Measurements from ENCODE around the gene AOPEP. TPM values are rescaled to one million over a fixed set of nuclear protein-coding genes. Genes with fewer than 3 reads are reported as not detected.
"Not testable (repeated sequence)": the region's sequence is repeated elsewhere in the genome, so short reads cannot be mapped to it uniquely, and the experiment has no call there.

AOPEP gene
- total RNA-seq, 2 donors from 2014 or later = 11.7 to 27.3 TPM

- Mint-ChIP-seq H3K4me3 (no peak overlapping the region), H3K27ac (no peak overlapping the region), H3K9me3 (no peaks in the 10 kb centered on the region), H3K36me3 (no peaks in the 10 kb centered on the region), H3K4me1 (ENCODE audit: low read depth in 2 of 2) (peaks cover 6 to 7% of the 10 kb centered on the region in 2 donors), H3K27me3 (no peaks in the 10 kb centered on the region)
- peak; percentile 78 to 80 for ATAC-seq
- no peak for DNase-seq (ENCODE audit: low spot score)
Measured at GRCh38 chr9:95018099-95018936, 291.8 kb downstream of the AOPEP start.

GRCh38 chr9:95020644-95021043 lies 294.1 kb downstream of the AOPEP start:
- ATAC-seq; H3K27ac Mint-ChIP-seq; H3K4me3 Mint-ChIP-seq; H3K9me3 Mint-ChIP-seq; H3K27me3 Mint-ChIP-seq; H3K36me3 Mint-ChIP-seq; H3K4me1 Mint-ChIP-seq (ENCODE audit: low read depth in 2 of 2); DNase-seq (ENCODE audit: low spot score): not testable (repeated sequence)

- Mint-ChIP-seq H3K4me3 (no peak overlapping the region), H3K27me3 (no peaks in the 10 kb centered on the region), H3K4me1 (ENCODE audit: low read depth in 2 of 2) (peaks cover 6 to 7% of the 10 kb centered on the region in 2 donors), H3K27ac (no peak overlapping the region), H3K36me3 (no peaks in the 10 kb centered on the region), H3K9me3 (no peaks in the 10 kb centered on the region)
- no peak for DNase-seq (ENCODE audit: low spot score)
- ATAC-seq = no peak
Measured at GRCh38 chr9:95021166-95021886, 294.8 kb downstream of the AOPEP start.

GRCh38 chr9:95022657-95023056 lies 296.2 kb downstream of the AOPEP start:
- H3K36me3 Mint-ChIP-seq = no peaks in the 10 kb centered on the region
- no peak overlapping the region for H3K27ac Mint-ChIP-seq
- H3K9me3 Mint-ChIP-seq = no peaks in the 10 kb centered on the region
- peaks cover 6 to 7% of the 10 kb centered on the region in 2 donors for H3K4me1 Mint-ChIP-seq (ENCODE audit: low read depth in 2 of 2)
- no peak for ATAC-seq
- H3K27me3 Mint-ChIP-seq = no peaks in the 10 kb centered on the region
- no peak for DNase-seq (ENCODE audit: low spot score)
- H3K4me3 Mint-ChIP-seq = no peak overlapping the region

- no peaks in the 10 kb centered on the region for H3K36me3 Mint-ChIP-seq
- no peaks in the 10 kb centered on the region for H3K9me3 Mint-ChIP-seq
- ATAC-seq = no peak
- no peaks in the 10 kb centered on the region for H3K27me3 Mint-ChIP-seq
- no peak for DNase-seq (ENCODE audit: low spot score)
- no peak overlapping the region for H3K27ac Mint-ChIP-seq
- no peak overlapping the region for H3K4me3 Mint-ChIP-seq
- peaks cover 3% of the 10 kb centered on the region in 2 donors for H3K4me1 Mint-ChIP-seq (ENCODE audit: low read depth in 2 of 2)
Measured at GRCh38 chr9:95023217-95024003, 296.9 kb downstream of the AOPEP start.

GRCh38 chr9:95024097-95024671 lies 297.7 kb downstream of the AOPEP start:
- Mint-ChIP-seq H3K9me3 (no peaks in the 10 kb centered on the region), H3K4me1 (ENCODE audit: low read depth in 2 of 2) (no peaks in the 10 kb centered on the region), H3K27ac (no peak overlapping the region), H3K27me3 (no peaks in the 10 kb centered on the region), H3K36me3 (no peaks in the 10 kb centered on the region), H3K4me3 (no peak overlapping the region)
- DNase-seq (ENCODE audit: low spot score) (no peak), ATAC-seq (no peak)

GRCh38 chr9:95025213-95026147 lies 299.0 kb downstream of the AOPEP start:
- no peaks in the 10 kb centered on the region for H3K27me3 Mint-ChIP-seq
- H3K36me3 Mint-ChIP-seq = no peaks in the 10 kb centered on the region
- ATAC-seq = no peak
- no peaks in the 10 kb centered on the region for H3K4me1 Mint-ChIP-seq (ENCODE audit: low read depth in 2 of 2)
- H3K4me3 Mint-ChIP-seq = no peak overlapping the region
- DNase-seq (ENCODE audit: low spot score) = no peak
- no peak overlapping the region for H3K27ac Mint-ChIP-seq
- no peaks in the 10 kb centered on the region for H3K9me3 Mint-ChIP-seq

GRCh38 chr9:95026148-95026524 lies 299.6 kb downstream of the AOPEP start:
- H3K27me3 Mint-ChIP-seq = no peaks in the 10 kb centered on the region
- no peak for ATAC-seq
- no peaks in the 10 kb centered on the region for H3K36me3 Mint-ChIP-seq
- H3K4me3 Mint-ChIP-seq = no peak overlapping the region
- H3K27ac Mint-ChIP-seq = no peak overlapping the region
- no peaks in the 10 kb centered on the region for H3K4me1 Mint-ChIP-seq (ENCODE audit: low read depth in 2 of 2)
- no peaks in the 10 kb centered on the region for H3K9me3 Mint-ChIP-seq
- no peak for DNase-seq (ENCODE audit: low spot score)

- DNase-seq (ENCODE audit: low spot score) (no peak), ATAC-seq (no peak)
- Mint-ChIP-seq H3K27ac (no peak overlapping the region), H3K4me3 (no peak overlapping the region), H3K27me3 (no peaks in the 10 kb centered on the region), H3K4me1 (ENCODE audit: low read depth in 2 of 2) (no peaks in the 10 kb centered on the region), H3K9me3 (no peaks in the 10 kb centered on the region), H3K36me3 (no peaks in the 10 kb centered on the region)
Measured at GRCh38 chr9:95027914-95028852, 301.7 kb downstream of the AOPEP start.

GRCh38 chr9:95028853-95029219 lies 302.3 kb downstream of the AOPEP start:
- H3K4me3 Mint-ChIP-seq = no peak overlapping the region
- DNase-seq (ENCODE audit: low spot score) (no peak), ATAC-seq (no peak)
- H3K4me1 Mint-ChIP-seq (ENCODE audit: low read depth in 2 of 2) = no peaks in the 10 kb centered on the region
- H3K9me3 Mint-ChIP-seq = no peaks in the 10 kb centered on the region
- no peaks in the 10 kb centered on the region for H3K36me3 Mint-ChIP-seq
- no peaks in the 10 kb centered on the region for H3K27me3 Mint-ChIP-seq
- H3K27ac Mint-ChIP-seq = no peak overlapping the region

GRCh38 chr9:95029288-95029687 lies 302.8 kb downstream of the AOPEP start:
- no peak for DNase-seq (ENCODE audit: low spot score)
- ATAC-seq = no peak
- no peaks in the 10 kb centered on the region for H3K9me3 Mint-ChIP-seq
- H3K27me3 Mint-ChIP-seq = no peaks in the 10 kb centered on the region
- H3K27ac Mint-ChIP-seq = no peak overlapping the region
- H3K4me1 Mint-ChIP-seq (ENCODE audit: low read depth in 2 of 2) = no peaks in the 10 kb centered on the region
- H3K36me3 Mint-ChIP-seq = no peaks in the 10 kb centered on the region
- no peak overlapping the region for H3K4me3 Mint-ChIP-seq

- no peak for ATAC-seq
- Mint-ChIP-seq H3K27ac (no peak overlapping the region), H3K9me3 (no peaks in the 10 kb centered on the region), H3K4me3 (no peak overlapping the region), H3K4me1 (ENCODE audit: low read depth in 2 of 2) (no peaks in the 10 kb centered on the region), H3K36me3 (no peaks in the 10 kb centered on the region), H3K27me3 (no peaks in the 10 kb centered on the region)
- DNase-seq (ENCODE audit: low spot score) = no peak
Measured at GRCh38 chr9:95029720-95030119, 303.2 kb downstream of the AOPEP start.

Data from natural killer cell treated with Interleukin-12 subunit alpha and Interleukin-12 subunit beta and Interleukin-15 and Interleukin-18, amount 100 ng/mL, for 72 hours (primary cell).